CD4-positive, alpha-beta T cell (primary cell): Measurements from ENCODE around the gene OR4K17. TPM values are rescaled to one million over a fixed set of nuclear protein-coding genes. Genes with fewer than 3 reads are reported as not detected.

Source experiments
- ATAC-seq: fragments of 200-7000 bp; cut with Tn5 transposase; one replicate; pipeline ENCODE4 v1.10.0; 2022; ENCODE audit warnings: mild to moderate bottlenecking; ENCODE audit not compliant: poor library complexity
- CTCF ChIA-PET: fragments of 350-600 bp; sonication (Branson Sonifier 250); formaldehyde crosslinking; loops from one replicate; lab custom pipeline; 2021; ENCODE audit warnings: antibody characterized with exemption, inconsistent platforms; lab: Charles Lee
- POLR2A ChIA-PET: fragments of 350-600 bp; sonication (Branson Sonifier 250); formaldehyde crosslinking; loops from one replicate; lab custom pipeline; 2021; ENCODE audit warnings: antibody characterized with exemption, inconsistent platforms; lab: Charles Lee
- DNase-seq, 14 experiments: peaks; one replicate each; pipeline ENCODE4 v3.0.0-alpha.2; 2013 to 2020; ENCODE audit warnings: mixed read lengths in 2 of 14
- H3K27ac ChIP-seq, 2 donors: one replicate each; pipeline versions ENCODE4 v1.5.1 to v1.7.0; 2013; ENCODE audit warnings: low read length in 2 of 2, low read depth in 1 of 2, mild to moderate bottlenecking in 1 of 2
- H3K27me3 ChIP-seq, 2 experiments: 1 replicate in 1 of 2; 2 replicates in 1 of 2; pipeline versions ENCODE4 v1.6.1 to v1.7.0; 2013; ENCODE audit warnings: low read length in 2 of 2, control low read depth in 1 of 2, mild to moderate bottlenecking in 1 of 2, moderate library complexity in 1 of 2; ENCODE audit not compliant: insufficient read depth in 2 of 2, control insufficient read depth in 1 of 2
- H3K36me3 ChIP-seq: one replicate; pipeline ENCODE4 v1.6.1; 2013; ENCODE audit warnings: low read length, control low read depth; ENCODE audit not compliant: insufficient read depth
- H3K4me1 ChIP-seq: one replicate; pipeline ENCODE4 v1.6.1; 2013; ENCODE audit warnings: low read length, control low read depth; ENCODE audit not compliant: insufficient read depth
- H3K4me3 ChIP-seq: one replicate; pipeline ENCODE4 v1.5.1; 2013; ENCODE audit warnings: mild to moderate bottlenecking, low read length, moderate library complexity
- H3K9me3 ChIP-seq, 2 experiments: 1 replicate in 1 of 2; 2 replicates in 1 of 2; pipeline versions ENCODE4 v1.6.1 to v1.7.0; 2013; ENCODE audit warnings: low read length in 2 of 2, mild to moderate bottlenecking in 2 of 2, control low read depth in 1 of 2, moderate library complexity in 1 of 2; ENCODE audit not compliant: control insufficient read depth in 1 of 2, insufficient read depth in 1 of 2
- H3K27ac Mint-ChIP-seq: one replicate; pipeline ENCODE4 v1.8.0; 2020; ENCODE audit warnings: mixed read lengths
- H3K27me3 Mint-ChIP-seq: one replicate; pipeline ENCODE4 v1.8.0; 2021; ENCODE audit warnings: mixed read lengths
- H3K36me3 Mint-ChIP-seq: one replicate; pipeline ENCODE4 v1.8.0; 2021; ENCODE audit warnings: low read depth, mixed read lengths
- H3K4me1 Mint-ChIP-seq: one replicate; pipeline ENCODE4 v1.8.0; 2021; ENCODE audit warnings: low read depth, mixed read lengths
- H3K4me3 Mint-ChIP-seq: one replicate; pipeline ENCODE4 v1.8.0; 2020; ENCODE audit warnings: mild to moderate bottlenecking, mixed read lengths
- H3K9me3 Mint-ChIP-seq: one replicate; pipeline ENCODE4 v1.8.0; 2020; ENCODE audit warnings: mixed read lengths
- CTCF ChIP-seq: fragments of 200-600 bp; IDR thresholded peaks from one replicate; pipeline ENCODE4 v1.8.0; 2022; ENCODE audit warnings: antibody characterized with exemption, mild to moderate bottlenecking
- intact Hi-C, 2 experiments: fragments of 100-400 bp; cut with DNase I in 1 of 2; cut with micrococcal nuclease in 1 of 2; formaldehyde crosslinking; loops; one replicate each; pipeline versions ENCODE4 v1.15.1 to v1.9.0; 2023 to 2025; cut with DNase I, micrococcal nuclease
- total RNA-seq, 174 experiments: library from RNA in 2 of 174; stranded (reverse) in 2 of 174; gene quantifications; one replicate each; pipeline ENCODE4 v1.2.3 and lab custom pipeline; 2021 to 2026

Gene OR4K17
- total RNA-seq, 2 experiments from 2014 or later, result not detected

- no peaks in the 10 kb centered on the region for H3K4me1 ChIP-seq
- CTCF ChIA-PET, result no interaction called here
- no peaks in the 10 kb centered on the region for H3K36me3 ChIP-seq
- no peak within 1 kb of the TSS for H3K4me3 ChIP-seq
- POLR2A ChIA-PET, result no interaction called here
- Mint-ChIP-seq H3K4me3 (no peak within 1 kb of the TSS), H3K4me1 (no peaks in the 10 kb centered on the region), H3K27ac (no peak within 1 kb of the TSS), H3K27me3 (peaks cover 32% of the 10 kb centered on the region), H3K9me3 (peaks cover 3% of the 10 kb centered on the region), H3K36me3 (no peaks in the 10 kb centered on the region)
- intact Hi-C loops, result no loop called here
- no peak for TF ChIP-seq CTCF
- H3K27me3 ChIP-seq, result peaks cover 0 to 13% of the 10 kb centered on the region in 2 experiments
- H3K27ac ChIP-seq, result no peak within 1 kb of the TSS
- ATAC-seq, result no peak
- no peak for DNase-seq
- H3K9me3 ChIP-seq, result no peaks in the 10 kb centered on the region
Observed at GRCh38 chr14:20138520-20138919, 28.0 kb downstream of the OR4K17 start, which contains the start of gene OR4N5. Gene OR4N5, plus strand, starts transcription at chr14:20138820. Its CDS starts 4,916 bp downstream, at chr14:20143736.

DNA sequence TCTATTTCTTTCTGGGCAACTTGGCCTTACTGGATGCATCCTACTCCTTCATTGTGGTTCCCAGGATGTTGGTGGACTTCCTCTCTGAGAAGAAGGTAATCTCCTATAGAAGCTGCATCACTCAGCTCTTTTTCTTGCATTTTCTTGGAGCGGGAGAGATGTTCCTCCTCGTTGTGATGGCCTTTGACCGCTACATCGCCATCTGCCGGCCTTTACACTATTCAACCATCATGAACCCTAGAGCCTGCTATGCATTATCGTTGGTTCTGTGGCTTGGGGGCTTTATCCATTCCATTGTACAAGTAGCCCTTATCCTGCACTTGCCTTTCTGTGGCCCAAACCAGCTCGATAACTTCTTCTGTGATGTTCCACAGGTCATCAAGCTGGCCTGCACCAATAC lies 33.4 kb downstream of the OR4K17 start:
- peaks cover 0 to 8% of the 10 kb centered on the region in 2 experiments for H3K27me3 ChIP-seq
- Mint-ChIP-seq H3K36me3 (no peaks in the 10 kb centered on the region), H3K9me3 (peaks cover 4% of the 10 kb centered on the region), H3K4me1 (no peaks in the 10 kb centered on the region), H3K4me3 (no peak overlapping the region), H3K27me3 (peaks cover 26% of the 10 kb centered on the region), H3K27ac (no peak overlapping the region)
- ATAC-seq (no peak), DNase-seq (no peak)
- ChIA-PET CTCF (no interaction called here), POLR2A (no interaction called here)
- H3K9me3 ChIP-seq, result no peaks in the 10 kb centered on the region
- intact Hi-C loops, result no loop called here
- H3K27ac ChIP-seq, result no peak overlapping the region
- TF ChIP-seq CTCF, result no peak
- H3K4me1 ChIP-seq, result no peaks in the 10 kb centered on the region
- no peaks in the 10 kb centered on the region for H3K36me3 ChIP-seq
- H3K4me3 ChIP-seq, result no peak overlapping the region

DNA sequence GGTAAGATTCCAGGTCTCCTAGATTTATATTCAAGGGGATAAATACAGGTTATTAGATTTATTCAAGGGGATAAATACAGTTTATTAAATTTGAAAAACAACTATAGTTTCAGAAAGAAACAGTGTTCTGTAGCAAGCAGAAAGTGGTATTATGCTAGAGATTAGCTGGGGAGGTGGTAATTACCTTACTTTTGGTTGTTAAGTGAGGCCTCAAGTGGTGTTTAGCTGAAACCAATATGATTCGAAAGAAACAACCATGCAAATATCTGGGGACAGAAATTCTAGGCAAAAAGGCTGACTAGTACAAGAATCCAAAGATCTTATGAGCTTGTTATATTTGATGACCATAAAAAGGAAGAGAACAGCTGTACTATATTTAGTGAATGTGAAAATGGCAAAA lies 34.3 kb downstream of the OR4K17 start:
- Histone ChIP-seq H3K36me3 (no peaks in the 10 kb centered on the region), H3K27ac (no peak overlapping the region), H3K4me1 (no peaks in the 10 kb centered on the region), H3K4me3 (no peak overlapping the region), H3K27me3 (peaks cover 4 to 11% of the 10 kb centered on the region in 2 experiments), H3K9me3 (no peaks in the 10 kb centered on the region)
- Mint-ChIP-seq H3K4me3 (no peak overlapping the region), H3K27me3 (peaks cover 28% of the 10 kb centered on the region), H3K9me3 (peaks cover 4% of the 10 kb centered on the region), H3K4me1 (no peaks in the 10 kb centered on the region), H3K36me3 (no peaks in the 10 kb centered on the region), H3K27ac (no peak overlapping the region)
- ATAC-seq (no peak), DNase-seq (no peak)
- ChIA-PET POLR2A (no interaction called here), CTCF (no interaction called here)
- no peak for TF ChIP-seq CTCF
- intact Hi-C loops, result no loop called here
